ENCODE measurements around the gene POLR2C.

GRCh38 chr16:57468346-57468745 lies 5.9 kb downstream of the POLR2C start:
- TF ChIP-seq CTCF (conservative IDR thresholded peaks at IDR 0.05; ENCODE audit: low read length) (no peak), EZH2phosphoT487 (IDR thresholded peaks at IDR 0.05; ENCODE audit: borderline replicate concordance, low read depth, low read length) (no peak)

Data from OCI-LY7 (cell line).